NCI-H526 (cell line): ENCODE data around the gene HACD3.

Experiments
- DNase-seq, 2 experiments: peaks; one replicate each; lab custom pipeline; 2025; lab: John Stamatoyannopoulos, UW

HACD3 gene, protein sequence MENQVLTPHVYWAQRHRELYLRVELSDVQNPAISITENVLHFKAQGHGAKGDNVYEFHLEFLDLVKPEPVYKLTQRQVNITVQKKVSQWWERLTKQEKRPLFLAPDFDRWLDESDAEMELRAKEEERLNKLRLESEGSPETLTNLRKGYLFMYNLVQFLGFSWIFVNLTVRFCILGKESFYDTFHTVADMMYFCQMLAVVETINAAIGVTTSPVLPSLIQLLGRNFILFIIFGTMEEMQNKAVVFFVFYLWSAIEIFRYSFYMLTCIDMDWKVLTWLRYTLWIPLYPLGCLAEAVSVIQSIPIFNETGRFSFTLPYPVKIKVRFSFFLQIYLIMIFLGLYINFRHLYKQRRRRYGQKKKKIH

DNA sequence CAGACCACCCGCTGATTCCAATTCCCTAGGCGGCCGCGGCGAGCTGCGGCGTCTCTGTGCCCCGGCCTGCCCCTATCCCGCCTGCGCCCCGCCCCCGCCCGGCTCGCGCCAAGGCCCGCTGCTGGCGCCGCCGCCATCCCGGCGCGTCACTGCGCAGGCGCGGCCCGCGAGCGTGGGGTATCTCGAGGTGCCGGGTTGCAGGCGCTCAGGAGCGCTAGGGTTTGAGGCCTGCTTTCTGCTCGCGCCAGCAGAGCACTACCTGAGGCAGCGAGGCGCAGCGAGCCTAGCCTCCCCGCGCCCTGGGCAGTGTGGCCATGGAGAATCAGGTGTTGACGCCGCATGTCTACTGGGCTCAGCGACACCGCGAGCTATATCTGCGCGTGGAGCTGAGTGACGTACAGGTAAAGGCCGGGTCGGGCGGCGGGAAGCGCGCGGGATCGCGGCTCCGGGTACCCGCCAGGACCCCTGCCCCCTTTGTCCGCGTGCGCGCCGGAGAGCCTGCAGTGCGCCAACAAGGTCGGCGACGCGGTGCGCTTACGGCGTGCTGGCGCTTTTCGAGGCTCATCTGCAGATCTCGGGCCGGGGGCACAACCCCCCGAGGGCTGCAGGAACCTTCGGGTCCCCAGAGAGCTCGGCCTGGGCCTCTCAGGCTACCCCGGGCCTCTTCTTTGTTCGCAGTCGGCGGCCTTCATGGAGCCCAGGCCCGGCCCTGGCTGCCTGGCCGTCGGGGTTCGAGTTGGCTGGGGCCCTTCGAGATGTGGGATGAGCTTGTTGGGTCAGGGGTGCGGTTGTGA, at the start of gene HACD3:
TSS of gene HACD3 (plus strand) at position 146 of the 794 bp plus-strand sequence. CDS start at position 315, 169 bp downstream.
- peak; percentile 70 to 94 for DNase-seq

DNA sequence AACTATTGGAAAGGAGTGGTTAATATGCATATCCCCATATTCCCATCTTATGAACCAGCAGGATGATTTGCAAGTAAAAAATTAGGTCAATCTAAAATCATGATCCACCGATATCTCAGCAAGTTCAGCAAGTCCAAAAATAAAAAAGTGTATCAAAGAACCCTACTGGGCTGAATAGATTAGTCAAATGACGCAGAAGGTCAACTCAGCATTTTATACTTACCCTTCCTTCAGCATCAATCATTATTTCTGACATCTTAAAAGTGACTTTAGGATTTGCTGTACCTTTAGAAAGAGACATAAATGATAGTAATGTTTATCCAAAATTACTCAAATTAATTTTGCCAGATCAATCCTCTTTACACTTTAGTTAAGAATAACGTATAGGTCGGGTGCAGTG, 45.4 kb upstream of the HACD3 start:
- DNase-seq, result no peak

DNA sequence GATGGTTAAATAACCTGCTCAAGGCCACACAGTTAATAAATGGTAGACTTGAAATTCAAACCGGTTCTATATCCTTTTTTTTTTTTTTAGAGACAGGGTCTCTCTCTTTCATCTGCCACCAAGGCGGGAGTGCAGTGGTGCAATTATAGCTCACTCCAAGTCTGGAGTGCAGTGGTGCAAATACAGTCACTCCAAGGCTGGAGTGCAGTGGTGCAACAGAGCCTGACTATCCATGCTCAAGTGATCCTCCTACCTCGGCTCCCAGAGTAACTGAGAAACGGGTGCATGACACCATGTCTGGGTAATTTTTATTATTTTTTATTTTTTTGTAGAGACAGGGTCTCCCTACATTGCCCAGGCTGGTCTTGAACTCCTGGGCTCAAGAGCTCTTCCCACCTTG, 36.2 kb upstream of the HACD3 start:
- DNase-seq, result no peak

DNA sequence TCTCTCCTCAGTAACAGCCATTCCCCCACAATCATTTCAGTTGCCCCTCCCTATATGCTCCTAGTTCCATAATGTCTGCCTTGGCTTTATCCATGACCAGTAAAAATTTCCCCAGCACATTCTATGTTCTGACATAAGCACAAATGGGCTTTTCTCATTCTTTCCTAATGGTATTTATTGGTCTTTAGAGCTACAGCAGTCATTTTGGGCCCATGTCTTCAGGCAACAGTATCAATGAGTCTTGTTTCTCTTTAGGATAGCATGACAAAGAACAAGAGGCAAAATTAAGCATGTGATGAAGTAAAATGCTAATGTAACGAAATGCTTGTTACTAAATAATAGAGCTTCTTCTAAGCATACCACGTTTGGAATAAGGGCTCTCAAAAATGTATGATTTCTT, 20.9 kb upstream of the HACD3 start:
- DNase-seq, result no peak

DNA sequence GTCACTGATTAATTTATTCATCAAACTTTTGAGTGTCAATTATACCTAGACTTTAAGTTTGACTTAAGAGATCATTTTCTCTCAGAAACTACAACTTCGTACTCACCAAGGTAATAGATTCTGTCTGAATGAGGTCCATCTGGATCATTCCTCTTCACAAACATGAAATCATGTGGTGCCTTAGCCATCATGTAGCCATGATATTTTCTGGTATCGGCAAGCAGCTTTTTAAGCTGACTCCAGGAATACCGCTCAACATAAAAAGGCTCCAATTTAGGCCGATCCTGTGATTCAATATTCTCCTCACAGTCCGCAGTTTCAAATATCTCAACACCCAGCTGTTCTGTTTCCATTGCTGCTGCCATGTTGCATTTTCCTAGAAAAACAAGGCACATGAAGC, 18.1 kb upstream of the HACD3 start:
- DNase-seq, result no peak

DNA sequence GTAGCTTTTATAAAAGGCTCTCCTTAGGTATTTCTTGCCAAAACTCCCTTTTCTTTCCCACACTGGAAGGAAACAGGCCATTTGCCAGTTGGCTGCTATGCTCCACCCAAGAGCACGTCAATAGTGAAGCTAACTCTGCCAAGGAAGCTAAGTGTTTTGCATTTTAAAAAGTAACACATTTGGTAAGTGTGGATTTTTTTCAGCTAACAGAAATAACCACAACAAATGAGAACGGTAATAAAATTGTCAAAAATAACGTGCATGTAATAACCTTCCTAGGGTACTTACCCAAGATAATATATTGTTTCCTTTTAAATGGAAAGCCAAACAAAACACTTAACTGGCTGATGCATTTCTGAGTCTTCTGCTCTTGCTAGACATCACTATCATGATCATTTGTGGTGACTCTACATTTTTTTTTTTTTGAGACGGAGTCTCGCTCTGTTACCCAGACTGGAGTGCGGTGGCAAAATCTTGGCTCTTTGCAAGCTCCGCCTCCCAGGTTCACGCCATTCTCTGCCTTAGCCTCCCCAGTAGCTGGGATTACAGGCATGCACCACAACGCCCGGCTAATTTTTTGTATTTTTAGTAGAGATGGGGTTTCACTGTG, 17.4 kb upstream of the HACD3 start:
- no peak for DNase-seq

DNA sequence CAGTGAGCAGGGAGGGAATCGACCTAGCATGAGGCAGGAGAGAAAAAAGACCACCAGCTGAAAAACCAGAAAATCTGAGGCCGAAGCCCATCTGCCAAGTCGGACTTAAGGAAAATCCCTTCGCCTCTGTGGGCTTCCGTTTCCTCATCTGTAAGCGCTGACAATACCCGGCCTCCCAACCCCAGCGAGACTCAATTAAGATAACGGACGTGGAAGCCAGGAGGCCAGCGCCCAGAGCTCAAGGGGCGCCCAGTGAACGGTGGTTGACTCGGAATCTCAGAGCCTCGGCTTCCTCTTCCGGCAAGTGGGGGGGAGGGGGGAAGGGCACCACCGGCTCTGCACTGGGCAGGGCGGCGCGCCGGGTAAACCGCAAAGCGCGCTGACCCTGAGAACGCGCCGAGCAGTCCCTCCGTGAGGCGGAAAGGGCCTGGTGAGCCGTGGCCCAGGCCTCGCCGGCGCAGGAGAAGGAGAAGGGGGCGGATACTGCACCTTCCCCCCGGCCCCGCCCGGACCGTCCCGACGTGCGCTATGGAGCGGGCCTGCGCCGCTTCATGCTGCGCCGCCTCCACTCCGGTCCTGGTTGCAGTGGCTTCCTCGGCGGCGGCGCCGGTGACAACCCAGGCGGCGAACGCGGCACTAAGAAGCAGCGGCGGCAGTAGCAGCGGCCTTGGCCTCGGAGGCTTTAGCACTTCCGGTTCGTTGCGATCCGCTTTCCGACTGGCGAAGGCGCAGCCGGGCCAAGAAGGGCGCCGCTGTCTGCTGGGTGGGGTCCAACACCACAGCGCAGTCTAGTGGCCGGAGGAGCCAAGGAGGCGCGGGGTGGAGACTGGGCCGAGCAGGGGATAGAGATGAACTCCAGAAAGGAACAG, 13.0 kb upstream of the HACD3 start, which contains the start of gene DPP8:
TSS of gene DPP8 (minus strand) at position 693 of the 869 bp plus-strand sequence. CDS start 5,136 bp downstream, outside the sequence.
- peak; percentile 85 to 97 for DNase-seq

DNA sequence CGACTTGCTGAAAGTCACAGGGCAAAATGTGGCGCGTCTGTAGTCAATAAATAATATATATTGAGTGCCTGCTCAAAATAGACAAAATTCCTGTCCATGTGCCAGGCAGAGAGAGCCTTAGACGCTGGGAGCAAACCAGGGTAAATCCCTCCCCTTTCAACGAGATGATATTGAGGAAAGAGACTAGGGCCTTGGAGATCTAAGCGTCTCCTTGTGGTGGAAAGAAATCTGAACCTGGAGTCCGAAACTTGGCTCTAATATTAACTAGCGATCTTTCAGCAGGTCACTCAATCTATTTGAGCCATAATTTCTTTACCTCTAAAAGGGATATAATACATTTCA, 12.4 kb upstream of the HACD3 start:
- peak in 1 of 2 experiments; percentile 59 for DNase-seq

DNA sequence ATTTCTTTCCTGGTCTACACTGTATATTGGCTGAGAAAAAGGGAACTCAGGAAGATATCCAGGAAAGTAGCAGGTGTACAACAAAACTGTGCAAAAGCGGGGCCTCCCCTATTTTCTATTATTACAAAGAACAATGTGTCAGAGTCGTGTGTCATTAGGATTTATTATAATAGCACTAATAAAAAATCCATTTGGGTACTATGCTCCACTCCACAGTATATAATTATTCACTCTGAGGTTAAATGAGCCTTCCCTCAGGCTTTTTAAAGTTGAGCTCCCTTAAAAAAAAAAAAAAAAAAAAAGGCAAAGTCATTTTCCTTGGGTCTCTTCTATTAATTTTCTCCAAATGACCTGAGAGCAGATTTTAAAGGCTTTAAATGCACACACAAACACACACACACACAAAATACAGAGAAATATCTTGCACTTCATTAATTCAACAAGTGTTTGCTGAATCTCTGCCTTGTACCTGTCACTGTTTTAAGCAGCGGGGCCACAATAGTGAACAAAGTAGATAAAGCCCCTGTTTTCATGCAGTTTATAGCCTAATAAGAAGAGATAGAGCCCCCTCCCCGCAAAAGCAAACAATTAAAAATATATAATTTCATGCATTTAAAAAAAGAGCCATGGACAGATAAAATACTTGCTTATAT, 11.5 kb upstream of the HACD3 start:
- no peak for DNase-seq

DNA sequence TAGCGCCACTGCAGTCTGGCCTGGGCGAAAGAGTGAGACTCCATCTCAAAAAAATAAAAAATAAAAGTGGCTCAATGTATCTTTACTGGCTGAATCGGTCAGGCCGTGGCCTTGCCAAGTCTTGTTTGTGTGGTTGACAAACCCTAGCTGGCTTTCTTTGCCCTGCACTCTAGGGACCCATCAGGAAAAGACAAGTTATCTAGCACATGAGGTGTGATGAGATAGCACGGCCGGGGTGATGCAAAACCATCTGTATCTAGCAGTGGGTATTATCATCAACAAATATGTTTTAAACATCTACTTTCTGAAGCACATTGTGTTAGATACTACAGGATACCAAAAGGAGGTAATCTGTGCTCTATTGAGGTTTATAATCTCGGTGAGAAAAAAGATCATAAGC, 8.9 kb upstream of the HACD3 start:
- no peak for DNase-seq

DNA sequence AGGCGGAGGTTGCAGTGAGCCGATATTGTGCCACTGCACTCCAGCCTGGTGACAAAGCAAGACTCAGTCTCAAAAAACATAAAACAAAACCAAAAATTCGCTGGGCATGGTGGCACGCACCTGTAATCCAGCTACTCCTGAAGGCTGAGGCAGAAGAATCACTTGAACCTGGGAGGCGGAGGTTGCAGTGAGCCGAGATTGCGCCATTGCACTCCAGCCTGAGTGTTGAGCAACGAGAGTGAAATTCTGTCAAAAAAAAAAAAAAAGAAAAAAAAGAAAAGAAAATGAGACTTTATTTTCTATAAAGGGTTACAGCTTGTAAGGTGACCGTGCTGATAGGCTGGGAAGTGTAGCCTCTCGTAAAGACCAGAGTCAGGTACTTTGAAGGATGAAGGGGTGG, 6.0 kb upstream of the HACD3 start:
- DNase-seq, result no peak

DNA sequence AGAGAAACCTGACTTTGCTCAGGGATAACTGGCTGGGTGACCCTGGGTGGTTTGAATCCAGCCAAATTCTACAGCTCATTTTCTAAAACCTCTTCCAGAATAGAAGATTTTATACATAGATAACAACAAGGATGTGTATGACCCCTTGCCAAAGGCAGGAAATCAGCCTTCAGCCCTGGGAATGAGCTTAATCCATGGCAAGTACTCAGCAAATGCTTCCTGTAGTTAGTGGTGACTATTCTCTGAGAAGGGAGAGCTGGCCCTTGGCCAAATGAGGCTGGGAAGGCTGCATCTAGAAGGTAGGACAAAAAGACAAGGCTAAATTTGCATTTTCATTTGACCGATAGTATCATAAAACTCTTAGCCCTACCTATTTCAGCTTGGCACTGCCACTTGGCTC, 4.6 kb upstream of the HACD3 start:
- peak; percentile 6 to 45 for DNase-seq

DNA sequence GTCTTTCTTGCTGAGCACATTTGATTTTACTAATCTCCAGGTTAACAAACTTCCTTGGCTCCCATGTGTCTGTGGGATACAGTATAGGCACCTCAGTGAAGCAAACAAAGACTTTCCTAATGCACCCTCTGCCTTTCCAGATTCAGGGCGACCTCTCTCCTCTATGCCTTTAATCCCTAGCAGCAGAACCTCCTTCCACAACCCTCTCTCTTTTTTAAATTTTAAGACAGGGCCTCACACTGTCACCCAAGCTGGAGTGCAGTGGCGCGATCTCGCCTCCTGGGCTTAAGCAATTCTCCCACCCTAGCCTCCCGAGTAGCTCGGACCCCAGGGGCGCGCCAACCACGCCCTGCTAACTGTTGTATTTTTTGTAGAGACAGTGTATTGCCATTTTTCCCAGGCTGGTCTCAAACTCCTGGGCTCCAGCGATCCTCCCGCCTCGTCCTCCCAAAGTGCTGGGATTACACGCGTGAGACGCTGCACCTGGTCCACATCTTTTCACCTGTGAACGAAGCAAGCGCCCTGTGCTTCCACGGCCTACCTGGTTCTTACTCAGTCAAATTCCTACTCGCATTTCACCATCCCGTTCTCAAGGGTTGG, 1.7 kb upstream of the HACD3 start:
- no peak for DNase-seq

DNA sequence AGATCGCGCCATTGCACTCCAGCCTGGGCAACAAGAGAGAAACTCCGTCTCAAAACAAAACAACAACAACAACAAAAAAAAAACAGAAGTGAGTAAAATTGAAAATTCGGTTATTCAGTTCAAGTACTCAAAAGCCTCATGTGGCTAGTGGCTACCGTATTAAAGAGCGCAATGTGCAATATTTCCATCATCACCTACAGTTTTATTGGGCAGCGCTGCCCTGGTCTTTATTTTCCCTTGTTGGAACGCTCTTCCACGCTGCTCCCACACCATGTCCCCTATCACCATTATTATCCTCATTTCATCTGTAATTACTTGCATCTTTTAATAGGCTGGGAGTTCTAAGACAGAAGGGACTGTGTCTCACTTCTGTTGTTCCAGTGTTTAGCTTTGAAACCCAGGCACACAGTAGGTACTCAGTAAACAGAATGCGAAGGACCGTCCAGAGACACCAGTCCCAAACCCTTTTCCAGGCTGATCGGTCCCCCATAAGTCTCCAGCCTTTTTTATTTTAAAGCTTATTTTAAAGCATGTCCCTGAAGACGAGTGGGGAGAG, 423 bp upstream of the HACD3 start:
- no peak for DNase-seq

DNA sequence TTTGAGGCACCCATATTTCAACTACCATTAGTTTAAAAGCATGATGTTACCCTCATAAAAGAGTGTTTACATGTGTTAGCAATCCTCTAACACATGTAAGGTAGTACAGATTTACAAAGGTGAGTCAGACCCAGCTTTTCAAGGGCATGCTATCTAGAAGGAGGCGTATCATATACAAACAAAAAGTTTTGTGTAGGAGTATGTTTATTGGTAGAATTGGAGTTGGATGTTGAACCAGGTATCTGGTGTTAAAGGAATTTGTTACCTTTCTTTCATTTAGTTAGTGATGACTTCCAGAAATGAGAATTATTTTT, 2.4 kb downstream of the HACD3 start:
- no peak for DNase-seq

DNA sequence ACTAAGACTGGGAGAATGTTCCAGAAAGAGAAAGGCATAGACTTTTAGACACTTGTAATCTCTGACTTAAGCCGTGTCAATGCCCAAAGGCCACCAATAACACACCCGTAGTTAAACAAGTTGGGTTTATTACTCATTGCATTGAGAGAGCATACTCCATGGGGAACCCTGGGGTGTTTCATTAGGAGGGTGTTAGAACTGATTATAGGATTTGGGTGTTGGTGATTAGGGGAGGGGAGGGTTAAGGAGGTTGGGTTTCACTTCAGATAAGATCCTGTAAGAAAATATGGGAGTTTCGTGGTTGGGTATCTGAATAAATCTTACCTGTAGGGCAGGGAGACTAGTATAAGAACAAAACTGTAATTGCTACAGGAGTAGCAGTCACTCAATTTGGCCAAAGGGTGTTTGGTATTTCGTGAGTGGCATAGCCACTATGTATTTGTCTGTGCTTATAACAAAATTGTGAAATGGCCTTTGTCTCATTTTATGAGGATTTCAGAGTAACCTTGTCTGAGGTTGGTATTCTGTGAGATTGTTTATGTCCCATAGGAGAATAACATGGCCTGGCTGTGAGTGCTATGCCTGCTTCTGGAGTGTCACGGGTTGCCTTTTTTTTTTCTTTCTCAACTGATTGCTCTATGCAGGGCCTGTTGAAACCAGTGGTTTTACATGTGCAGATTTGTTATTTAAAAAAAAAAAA, 2.9 kb downstream of the HACD3 start:
- DNase-seq, result no peak

DNA sequence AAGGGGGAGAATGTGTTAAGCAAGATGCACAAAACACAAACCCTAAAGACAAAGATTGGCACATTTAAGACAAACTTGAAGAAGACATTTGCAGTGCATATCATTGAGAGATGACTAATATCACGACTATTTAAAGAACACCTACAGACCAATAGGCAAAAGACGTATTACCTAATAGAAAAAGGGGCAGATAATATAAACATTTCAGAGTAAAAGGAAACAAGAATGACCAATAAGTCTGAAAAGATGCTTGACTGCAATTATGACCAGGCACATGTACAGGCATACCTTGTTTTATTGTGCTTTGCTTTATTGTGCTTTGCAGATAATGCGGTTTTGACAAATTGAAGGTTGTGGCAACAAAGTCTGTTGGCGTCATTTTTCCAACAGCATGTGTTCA, 4.9 kb downstream of the HACD3 start:
- DNase-seq, result no peak

DNA sequence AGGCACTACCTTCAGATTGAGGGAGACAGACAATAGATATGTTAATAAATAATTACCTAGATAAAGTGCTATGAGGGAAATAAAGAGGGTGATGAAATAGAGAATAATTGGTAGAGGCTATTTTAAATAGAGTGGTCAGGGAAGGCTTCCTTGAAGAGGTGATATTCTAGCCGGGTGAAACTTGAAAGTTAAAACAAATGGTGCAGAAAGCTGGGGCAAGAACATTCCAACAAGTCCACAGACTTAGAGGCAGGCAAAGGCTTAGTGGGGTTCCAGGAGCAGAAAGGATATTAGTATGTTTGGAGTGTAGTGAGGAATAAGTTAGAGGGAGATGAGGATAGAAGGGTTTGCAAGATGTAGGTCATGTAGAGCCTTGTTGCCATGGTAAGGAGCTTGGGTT, 10.1 kb downstream of the HACD3 start:
- no peak for DNase-seq

DNA sequence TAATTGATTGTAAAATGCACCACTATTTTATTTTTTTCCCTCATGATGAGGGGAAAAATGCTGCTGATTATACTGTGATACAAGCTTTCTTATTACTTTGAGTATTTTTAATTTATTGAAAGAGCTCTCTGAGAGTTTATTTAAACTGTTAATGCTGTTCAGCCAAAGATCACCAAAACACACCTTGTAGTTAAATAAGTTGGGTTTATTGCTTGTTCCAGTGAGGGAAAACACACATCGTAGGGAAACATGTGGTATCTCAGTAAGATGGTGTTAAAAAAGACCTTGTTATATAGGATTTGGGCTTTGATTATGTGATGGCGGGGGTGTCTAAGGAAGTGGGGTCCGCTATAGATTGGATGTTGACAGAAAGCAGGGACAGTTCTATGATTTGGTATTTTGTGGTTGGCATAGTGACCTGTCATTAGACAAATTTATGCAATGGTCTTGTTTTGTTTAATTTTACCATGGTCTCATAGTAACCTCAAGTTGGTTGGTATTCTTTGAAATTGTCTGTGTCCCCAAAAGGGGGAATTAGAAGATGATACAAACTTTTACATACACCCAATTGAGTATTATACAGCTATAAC, 11.1 kb downstream of the HACD3 start:
- DNase-seq, result no peak

DNA sequence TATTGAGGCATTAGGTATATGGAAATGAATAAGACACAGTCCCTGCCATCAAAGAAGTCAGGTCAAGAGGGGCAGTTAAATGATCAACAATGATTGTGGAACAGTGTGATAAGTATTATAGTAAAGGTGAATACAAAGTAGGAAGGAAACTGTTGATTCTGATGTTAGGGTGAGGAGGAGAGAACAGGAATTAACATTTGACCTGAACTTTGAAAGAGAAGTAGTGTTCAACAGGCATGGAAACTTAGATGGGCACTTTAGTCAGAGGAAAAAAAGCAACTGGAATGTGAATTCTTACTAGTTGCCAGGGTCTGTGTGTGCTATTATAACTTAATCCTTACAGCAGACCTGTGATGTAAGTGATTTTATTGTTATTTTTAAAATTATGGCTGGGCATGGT, 17.6 kb downstream of the HACD3 start:
- no peak for DNase-seq
